H1 (cell line): Measurements from ENCODE around the gene PCAT7. TPM values are rescaled to one million over a fixed set of nuclear protein-coding genes. Genes with fewer than 3 reads are reported as not detected.

Experiments
- CHD7 ChIP-seq: fragments of 300-600 bp; sonication (generic); IDR thresholded peaks from 2 replicates; pipeline ENCODE4 v1.7.1; 2012; ENCODE audit warnings: low read length, moderate library complexity, mild to moderate bottlenecking, inconsistent platforms; ENCODE audit not compliant: insufficient replicate concordance
- polyA plus RNA-seq, 7 experiments: library from polyadenylated mRNA; depleted of rRNA in 3 of 7; stranded (reverse) in 5 of 7; unstranded in 2 of 7; fragments of >200 nt in 5 of 7; fragments of 200-250 nt in 2 of 7; gene quantifications; 1 replicate in 5 of 7; 2 replicates in 1 of 7; 4 replicates in 1 of 7; pipeline versions ENCODE4 v1.2.1 to v1.2.3, GENCODE V29; 2011 to 2013; ENCODE audit warnings: missing spikeins in 2 of 7, mixed read lengths in 2 of 7
- total RNA-seq: library from RNA; stranded (reverse); fragmentation: NEBNext Ultra II Directional; extraction: Animal tissue kit (Norgen Biotek cat#: 25700); gene quantifications from 2 replicates; pipeline ENCODE4 v1.2.1, GENCODE V29; 2021

Gene PCAT7
- total and polyA plus RNA-seq, 2 of the 8 experiments (the other 6 are each of a cell fraction or from before 2014, with no cell fraction given) = 3.2 to 4.1 TPM

GRCh38 chr9:94602666-94603065 lies 47.8 kb downstream of the PCAT7 start (continued):
- TF ChIP-seq CHD7 = no peak
